ENCODE data around the gene EFCAB12.

GRCh38 chr3:129409541-129409940 lies 18.9 kb downstream of the EFCAB12 start:
- TF ChIP-seq CTCF (IDR thresholded peaks at IDR 0.05; ENCODE audit: poor library complexity) (no peak), EZH2 (IDR thresholded peaks at IDR 0.05; ENCODE audit: borderline replicate concordance) (no peak), EZH2phosphoT487 (IDR thresholded peaks at IDR 0.05; ENCODE audit: low read depth, severe bottlenecking, unreplicated experiment) (no peak)
